Mucosa of descending colon (tissue), 3 donors: Measurements from ENCODE around the gene NEK6. TPM values are rescaled to one million over a fixed set of nuclear protein-coding genes. Genes with fewer than 3 reads are reported as not detected.

Experiments used
- ATAC-seq: fragments of 200-7000 bp; cut with Tn5 transposase; one replicate; pipeline ENCODE4 v1.9.1; 2020; ENCODE audit warnings: mild to moderate bottlenecking, moderate library complexity
- DNase-seq, 3 donors: peaks; one replicate each; pipeline ENCODE4 v3.0.0-alpha.2; 2020
- H3K36me3 ChIP-seq: fragments of 200-600 bp; one replicate; pipeline ENCODE4 v1.8.0; 2021; ENCODE audit warnings: low read depth, mild to moderate bottlenecking
- H3K4me1 ChIP-seq: fragments of 200-600 bp; one replicate; pipeline ENCODE4 v1.8.0; 2021; ENCODE audit warnings: low read depth, mild to moderate bottlenecking
- H3K4me3 ChIP-seq: fragments of 200-600 bp; one replicate; pipeline ENCODE4 v1.8.0; 2021; ENCODE audit warnings: mild to moderate bottlenecking
- H3K9me3 ChIP-seq: fragments of 200-600 bp; one replicate; pipeline ENCODE4 v1.8.0; 2021; ENCODE audit warnings: mild to moderate bottlenecking
- CTCF ChIP-seq: fragments of 200-600 bp; IDR thresholded peaks from one replicate; pipeline ENCODE4 v1.8.0; 2022; ENCODE audit warnings: antibody characterized with exemption, mild to moderate bottlenecking
- intact Hi-C, 2 donors: fragments of 100-400 bp; cut with DNase I in 1 of 2; cut with micrococcal nuclease in 1 of 2; formaldehyde crosslinking; loops; one replicate each; pipeline versions ENCODE4 v1.11.0 to v1.11.1; 2022; cut with DNase I, micrococcal nuclease
- total RNA-seq, 3 donors: library from RNA; stranded (reverse); fragmentation: NEBNext Ultra II Directional in 2 of 3; extraction: Animal tissue kit (Norgen Biotek cat#: 25700) in 2 of 3; gene quantifications; one replicate each; pipeline versions ENCODE4 v1.2.1 to v1.2.4, GENCODE V29; 2021 to 2023
- donor health status: DM: no; HTN: no; CAD: no; lungs with moderate emphysema.
- donor health status: DM: no; HTN: no; CAD: no.
- donor health status: DM: no; HTN: yes; CAD: no.

Gene NEK6
- total RNA-seq, 3 donors from 2014 or later: 41.1 to 65.0 (median 51.8) TPM

DNA sequence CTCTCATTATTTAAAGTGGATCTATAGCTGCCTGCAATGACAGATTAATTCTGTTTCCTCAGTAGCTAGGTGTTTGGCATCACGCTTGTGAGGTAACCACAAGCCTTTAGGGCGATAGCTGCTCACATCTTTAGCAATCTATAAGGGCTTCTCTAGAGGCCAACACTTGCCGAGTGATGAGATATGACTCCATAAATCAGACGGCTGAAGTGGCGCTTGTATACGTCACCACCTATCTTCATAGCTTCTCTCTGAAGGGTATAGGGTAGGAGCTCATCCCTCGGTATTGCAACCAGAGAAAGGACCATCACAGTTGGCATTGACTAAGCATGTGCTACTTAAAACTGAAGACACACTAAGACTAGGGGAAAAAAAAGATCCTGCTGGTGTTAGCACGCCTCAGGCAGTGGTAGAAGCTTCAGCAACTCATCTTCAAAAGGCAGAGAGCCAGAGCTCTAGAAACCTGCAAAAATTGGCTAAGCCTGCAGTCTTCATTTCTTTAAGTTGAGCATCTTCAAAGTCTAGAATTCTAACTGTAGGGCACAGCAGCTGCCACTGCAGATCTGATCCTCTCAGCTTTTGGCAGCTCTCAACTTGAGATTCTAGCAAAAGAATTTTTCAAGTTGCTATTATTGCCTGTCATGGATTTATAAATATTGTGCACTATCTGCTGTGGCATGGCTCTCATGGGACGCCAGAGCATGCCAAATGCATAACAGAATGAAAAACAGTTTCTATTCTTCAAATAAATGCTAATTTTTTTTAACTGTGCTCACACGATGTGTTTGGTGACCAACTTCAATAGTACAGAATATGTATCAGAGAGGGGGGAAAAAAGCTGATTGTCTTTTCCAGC lies 120.0 kb downstream of the NEK6 start:
- ATAC-seq: no peak

DNA sequence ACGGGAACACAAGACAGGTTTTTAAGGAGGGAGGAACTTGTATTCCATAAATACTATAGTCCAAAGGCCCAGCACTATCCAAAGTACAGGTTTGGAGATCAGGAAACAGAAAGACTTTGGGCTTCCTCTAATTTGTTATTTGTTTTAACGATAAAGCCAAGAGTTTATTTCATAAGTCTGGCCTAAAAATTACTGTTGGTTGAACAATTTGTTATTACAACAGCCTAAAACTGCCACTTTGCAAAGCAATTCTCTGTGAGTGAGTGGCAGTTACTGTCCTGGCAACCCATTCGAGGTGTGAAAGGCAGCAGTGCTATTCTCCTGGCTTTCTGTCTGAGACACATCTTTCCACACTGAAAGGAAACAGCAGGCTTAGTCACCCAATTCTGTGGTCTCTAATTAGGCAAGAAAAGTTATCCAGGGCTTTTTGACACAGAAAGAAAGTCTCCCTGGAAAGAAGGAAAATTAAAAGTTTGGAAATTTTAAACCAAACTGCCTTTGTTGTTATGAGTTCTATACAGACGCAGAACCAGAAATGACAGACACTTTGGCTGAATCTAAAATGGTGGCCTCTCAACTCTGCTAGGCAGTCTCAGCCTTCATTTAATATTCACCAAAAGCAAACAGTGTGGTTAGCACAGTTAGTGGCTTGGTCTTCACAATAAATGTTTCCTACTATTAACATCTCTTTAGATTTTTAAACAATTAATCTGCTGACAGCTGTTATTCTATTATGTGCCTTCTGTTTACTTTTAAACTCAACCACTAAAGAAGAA lies 123.6 kb downstream of the NEK6 start:
- intact Hi-C loops: no loop called here
- Histone ChIP-seq H3K4me3 (no peak overlapping the region), H3K36me3 (no peaks in the 10 kb centered on the region), H3K9me3 (no peaks in the 10 kb centered on the region), H3K4me1 (peaks cover 7% of the 10 kb centered on the region)
- no peak for TF ChIP-seq CTCF
- DNase-seq (no peak), ATAC-seq (no peak)

More for the DNA sequence above, 120.0 kb downstream of the NEK6 start:
- intact Hi-C loops: no loop called here
- Histone ChIP-seq H3K4me1 (no peaks in the 10 kb centered on the region), H3K4me3 (no peak overlapping the region), H3K9me3 (peaks cover 5% of the 10 kb centered on the region), H3K36me3 (no peaks in the 10 kb centered on the region)
- no peak for TF ChIP-seq CTCF
- no peak for DNase-seq

DNA sequence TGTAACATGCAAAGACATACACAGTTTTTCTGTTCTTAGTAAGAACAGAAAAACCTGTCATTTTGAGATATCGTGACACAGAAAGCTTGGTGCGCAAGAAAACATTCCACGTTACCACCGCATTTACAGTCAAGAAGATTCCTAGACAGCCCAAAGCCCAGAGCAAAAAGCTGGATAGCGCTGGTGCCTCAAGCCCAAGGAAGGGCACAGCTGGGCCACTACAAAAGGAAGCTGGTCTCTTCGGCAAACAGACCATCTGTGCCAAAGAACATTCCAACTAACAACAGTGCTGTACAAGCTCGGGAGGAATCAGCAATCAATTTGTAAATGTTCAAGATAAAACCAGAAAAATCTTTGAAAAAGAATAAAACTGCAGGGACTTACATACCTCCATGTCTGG lies 126.5 kb downstream of the NEK6 start:
- no peak for DNase-seq

GRCh38 chr9:124384846-124385245 lies 127.1 kb downstream of the NEK6 start:
- peaks cover 15% of the 10 kb centered on the region for H3K4me1 ChIP-seq
- DNase-seq: no peak
- ATAC-seq: no peak
- no peaks in the 10 kb centered on the region for H3K36me3 ChIP-seq
- TF ChIP-seq CTCF: no peak
- intact Hi-C loops: loop anchor here in 1 of 2 donors (5.0 kb wide), 1 partner anchor 258 kb away; no protein-coding TSS in a partner anchor
- H3K4me3 ChIP-seq: no peak overlapping the region
- no peaks in the 10 kb centered on the region for H3K9me3 ChIP-seq

More for the DNA sequence above, 126.5 kb downstream of the NEK6 start:
- peaks cover 15% of the 10 kb centered on the region for H3K4me1 ChIP-seq
- no peak for ATAC-seq
- TF ChIP-seq CTCF: no peak
- H3K36me3 ChIP-seq: no peaks in the 10 kb centered on the region
- no peak overlapping the region for H3K4me3 ChIP-seq
- H3K9me3 ChIP-seq: no peaks in the 10 kb centered on the region
- intact Hi-C loops: no loop called here

GRCh38 chr9:124385623-124386022 lies 127.9 kb downstream of the NEK6 start:
- Histone ChIP-seq H3K4me1 (peaks cover 17% of the 10 kb centered on the region), H3K4me3 (no peak overlapping the region), H3K36me3 (no peaks in the 10 kb centered on the region), H3K9me3 (no peaks in the 10 kb centered on the region)
- ATAC-seq: no peak
- no peak for DNase-seq
- intact Hi-C loops: loop anchor here in 1 of 2 donors (5.0 kb wide), 1 partner anchor 258 kb away; no protein-coding TSS in a partner anchor
- TF ChIP-seq CTCF: no peak
